ENCODE measurements around the gene KIAA1328.

The KIAA1328 gene

DNA sequence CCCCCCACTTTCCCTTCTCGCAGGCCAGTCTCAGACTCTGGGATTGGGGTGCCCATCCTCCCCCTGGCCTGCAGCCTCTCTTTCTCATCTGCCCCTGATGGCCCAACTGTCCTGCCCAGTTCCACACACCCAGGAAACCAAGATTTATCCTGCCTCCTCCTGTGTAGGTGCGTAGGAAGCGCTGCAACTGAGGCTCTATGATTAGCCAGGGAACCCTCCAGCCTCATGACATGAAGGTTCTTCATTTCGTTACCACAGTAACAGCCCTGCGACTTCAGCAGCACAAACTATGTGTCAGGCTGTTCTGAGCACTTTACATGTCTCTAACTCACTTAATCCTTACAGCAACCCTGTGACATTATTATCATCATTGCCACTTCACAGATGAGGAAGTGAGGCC is 430.8 kb downstream of the KIAA1328 start:
- no peak for DNase-seq

DNA sequence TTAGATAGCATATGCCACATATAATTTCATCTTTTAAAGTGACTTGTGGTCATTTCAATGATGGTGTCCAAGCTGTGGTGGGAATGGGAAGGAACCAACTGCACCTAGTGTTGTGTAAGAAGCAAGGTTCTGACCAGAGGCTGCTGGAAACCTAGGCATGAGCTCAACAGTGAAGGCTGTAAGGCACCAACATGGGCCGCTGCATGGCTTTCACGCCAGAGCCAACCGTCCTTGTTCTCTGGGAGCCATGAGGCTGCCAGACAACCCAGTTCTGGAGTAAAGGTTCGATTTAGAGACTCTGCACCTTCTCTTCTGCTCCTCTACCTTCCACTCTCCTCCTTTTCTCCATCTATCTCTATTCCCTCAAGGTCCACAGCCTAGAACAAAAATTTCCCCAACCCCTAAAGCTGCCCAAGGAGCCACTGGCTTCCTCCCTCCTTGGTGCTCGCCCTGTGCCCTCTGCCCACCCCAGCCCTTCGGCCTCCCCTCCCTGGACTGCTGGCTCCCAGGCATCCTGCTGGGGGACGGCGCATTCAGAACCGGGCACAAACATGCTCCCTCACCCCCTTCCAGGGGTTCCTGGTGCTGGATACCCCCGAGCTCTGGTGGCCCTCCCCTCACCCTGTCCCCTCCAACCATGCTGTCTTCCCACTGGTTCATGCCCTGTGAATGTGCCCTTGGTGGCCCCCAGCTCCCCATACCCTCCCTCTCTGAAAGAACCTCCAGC is 431.6 kb downstream of the KIAA1328 start:
- DNase-seq, result no peak

DNA sequence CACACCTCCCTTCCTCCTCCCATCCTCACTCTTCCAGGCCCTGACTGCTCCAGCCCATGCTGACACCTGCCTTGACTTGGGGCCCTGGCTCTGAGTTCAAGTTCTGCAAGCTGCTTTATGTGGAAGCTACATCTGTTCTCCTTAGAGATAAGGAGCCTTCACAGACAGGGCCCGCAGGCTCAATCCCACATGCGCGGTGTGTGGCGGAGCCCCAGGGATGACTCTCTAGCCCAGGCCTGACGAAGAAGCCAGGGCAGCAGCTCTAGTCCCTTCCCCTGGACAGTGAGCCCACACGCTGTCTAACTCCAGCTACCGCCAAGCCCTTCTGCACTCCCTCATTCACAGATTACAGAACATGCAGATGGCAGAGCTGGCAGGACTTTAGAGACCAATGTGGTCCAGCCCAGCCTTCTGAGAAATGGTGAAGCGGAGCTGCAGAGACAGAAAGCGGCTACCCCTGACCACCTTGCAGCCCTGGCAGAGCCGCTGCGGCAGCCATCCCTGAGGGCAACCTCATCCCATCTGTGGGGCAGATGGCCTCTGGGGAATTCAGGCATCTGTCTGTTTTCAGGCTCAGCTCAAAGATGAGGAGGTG is 432.4 kb downstream of the KIAA1328 start:
- no peak for DNase-seq

DNA sequence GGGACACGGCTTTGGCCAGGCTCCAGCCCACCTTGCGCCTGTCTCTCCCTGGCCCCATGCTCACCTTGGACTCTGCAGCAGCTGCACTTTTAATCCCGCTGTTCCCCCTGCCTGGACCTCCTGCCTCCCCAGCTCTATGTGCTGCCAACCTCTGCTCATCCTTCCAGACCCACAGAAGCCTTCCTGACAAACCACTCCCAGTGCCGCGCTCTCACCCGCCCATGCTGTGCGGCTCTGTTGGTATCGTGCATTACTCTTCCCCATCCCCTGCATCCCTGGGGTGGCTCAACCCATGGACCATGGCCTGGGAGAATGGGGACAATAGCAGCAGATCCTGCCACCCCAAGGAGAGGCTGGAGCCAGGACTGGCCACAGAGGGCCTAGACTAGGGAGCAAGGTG is 433.1 kb downstream of the KIAA1328 start:
- DNase-seq, result no peak

DNA sequence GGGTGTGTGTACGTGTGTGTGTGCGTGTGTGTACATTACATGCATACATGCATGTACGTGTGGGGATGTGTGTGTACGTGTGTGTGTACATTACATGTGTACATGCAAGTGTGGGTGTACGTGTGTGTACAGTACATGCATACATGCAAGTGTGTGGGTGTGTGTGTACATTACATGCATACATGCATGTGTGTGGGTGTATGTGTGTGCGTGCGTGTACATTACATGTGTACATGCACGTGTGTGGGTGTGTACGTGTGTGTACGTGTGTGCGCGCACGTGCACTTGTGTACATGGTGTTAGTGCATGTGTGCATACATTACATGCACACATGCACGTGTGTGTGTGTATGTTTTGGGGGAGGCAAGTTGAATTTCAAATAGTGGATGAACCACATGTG is 436.0 kb downstream of the KIAA1328 start:
- no peak for DNase-seq

DNA sequence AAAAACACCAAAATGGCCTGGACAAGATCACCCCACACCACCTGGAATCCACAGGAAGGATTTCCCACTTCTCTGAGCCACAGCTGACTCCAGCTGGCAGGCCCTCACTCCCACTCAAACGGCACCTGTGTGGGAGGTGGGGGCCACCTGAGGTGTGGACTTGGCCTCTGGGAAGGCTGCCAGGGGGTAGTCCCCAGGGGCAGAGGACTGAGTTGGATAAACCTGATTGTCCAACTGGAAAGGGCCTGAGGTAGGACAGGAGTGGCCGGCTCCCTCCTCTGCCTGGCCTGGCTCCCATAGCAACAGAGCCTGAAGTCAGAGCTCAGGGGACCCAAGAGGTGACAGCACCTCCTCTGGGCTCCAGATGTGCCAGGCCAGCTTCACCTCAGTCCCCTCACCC is 436.5 kb downstream of the KIAA1328 start:
- no peak for DNase-seq

DNA sequence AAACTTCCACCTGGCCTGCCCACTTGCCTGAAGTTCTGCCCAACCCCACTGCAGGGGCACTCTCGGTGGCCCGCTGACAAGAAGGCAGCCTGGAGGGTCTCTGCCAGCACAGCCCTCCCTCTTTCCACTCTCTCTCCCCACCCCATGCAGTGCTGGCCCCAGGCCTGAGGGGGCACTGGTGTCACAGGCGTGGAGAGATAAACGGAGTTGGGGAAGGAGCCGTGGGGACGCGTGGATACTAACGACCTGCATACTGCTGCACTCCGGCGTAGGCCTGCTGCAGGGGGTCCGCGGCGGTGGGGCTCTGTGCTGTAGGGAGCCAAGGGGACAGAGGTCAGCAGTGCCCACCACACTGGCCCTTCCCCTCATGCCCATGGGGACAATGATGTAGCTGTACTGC is 437.4 kb downstream of the KIAA1328 start:
- DNase-seq, result no peak

DNA sequence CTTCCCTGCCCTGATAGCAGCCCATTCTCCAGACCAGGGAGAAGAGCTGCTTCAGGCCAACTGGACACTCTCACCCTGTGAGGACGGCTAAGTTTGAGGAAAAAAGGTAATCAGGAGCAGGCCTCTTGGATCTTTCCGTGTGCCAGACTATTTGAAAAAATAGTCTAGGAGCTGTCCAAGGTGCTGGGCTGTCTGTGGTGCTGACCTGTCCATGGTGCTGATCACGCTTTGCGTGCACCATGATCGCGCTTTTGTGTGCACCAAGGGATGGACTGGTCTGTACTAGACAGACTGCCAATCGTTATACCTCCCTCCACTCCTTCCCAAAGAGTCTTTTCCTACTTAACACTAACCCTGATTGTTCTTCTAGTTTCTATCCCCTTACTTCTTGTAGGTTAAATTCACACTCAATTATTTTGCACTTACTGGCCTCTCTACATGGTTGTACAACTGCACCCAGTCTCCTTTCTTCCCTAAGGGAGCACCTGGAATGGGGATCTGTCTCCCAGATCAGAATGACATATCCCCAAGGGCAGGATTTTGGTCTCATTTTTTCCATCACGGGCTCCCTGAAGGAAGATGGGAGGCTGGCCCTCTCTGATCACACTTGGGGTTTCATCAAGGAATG is 441.2 kb downstream of the KIAA1328 start:
- DNase-seq, result no peak

DNA sequence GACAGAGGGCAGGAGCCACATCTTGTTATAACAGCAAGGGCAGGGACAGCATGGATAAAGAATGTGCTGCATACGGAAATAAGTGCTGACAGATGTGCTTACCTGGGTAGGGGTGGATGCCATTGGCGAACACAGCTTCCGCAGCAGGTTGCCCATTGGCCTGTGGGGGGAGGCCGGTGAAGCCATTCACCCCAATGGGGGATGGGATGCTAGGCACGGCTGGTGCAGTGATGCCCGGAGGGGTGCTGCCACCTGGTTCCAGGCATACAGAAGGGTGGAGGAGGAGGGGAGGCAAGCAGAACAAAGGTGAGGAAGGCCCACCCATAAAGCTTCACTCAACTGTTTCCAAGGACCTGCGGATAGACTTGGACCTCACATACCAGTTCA is 441.7 kb downstream of the KIAA1328 start:
- no peak for DNase-seq

DNA sequence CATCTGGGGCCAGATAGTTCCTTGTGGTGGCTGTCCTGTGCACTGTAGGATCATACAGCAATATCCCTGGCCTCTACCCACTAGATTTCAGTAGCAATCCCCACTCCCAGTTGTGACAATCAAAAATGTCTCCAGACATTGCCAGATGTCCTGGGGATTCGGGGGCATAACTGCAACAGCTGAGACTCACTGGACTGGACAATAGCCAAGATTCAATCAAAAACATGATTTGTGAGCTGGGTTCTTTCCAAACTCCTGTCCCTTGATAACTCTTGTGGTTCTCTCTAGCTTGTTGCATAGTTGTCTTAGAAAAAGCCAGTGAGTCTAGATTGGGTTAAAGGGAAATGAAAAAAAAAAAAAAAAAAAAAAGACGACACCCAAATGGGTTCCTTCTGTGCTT is 443.3 kb downstream of the KIAA1328 start:
- DNase-seq, result no peak

DNA sequence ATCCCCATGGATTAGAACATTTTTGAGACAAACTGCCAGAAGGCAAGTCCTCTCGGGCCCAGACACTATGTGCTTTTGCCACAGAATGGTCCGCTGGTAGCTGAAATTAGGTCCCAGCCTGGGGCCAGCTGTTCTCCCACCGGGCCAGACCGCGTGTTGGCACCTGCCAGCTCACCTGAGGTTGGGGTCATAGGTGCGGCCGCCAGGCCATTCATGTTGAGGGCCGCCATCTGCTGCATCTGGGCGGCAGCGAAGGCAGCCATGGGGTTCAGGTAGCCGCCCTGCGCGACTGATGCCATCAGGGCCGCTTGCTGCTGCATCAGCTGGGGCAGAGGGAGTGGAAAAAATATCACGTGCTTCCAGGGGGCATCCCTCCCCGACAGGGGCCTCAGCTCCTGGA is 443.9 kb downstream of the KIAA1328 start:
- no peak for DNase-seq

DNA sequence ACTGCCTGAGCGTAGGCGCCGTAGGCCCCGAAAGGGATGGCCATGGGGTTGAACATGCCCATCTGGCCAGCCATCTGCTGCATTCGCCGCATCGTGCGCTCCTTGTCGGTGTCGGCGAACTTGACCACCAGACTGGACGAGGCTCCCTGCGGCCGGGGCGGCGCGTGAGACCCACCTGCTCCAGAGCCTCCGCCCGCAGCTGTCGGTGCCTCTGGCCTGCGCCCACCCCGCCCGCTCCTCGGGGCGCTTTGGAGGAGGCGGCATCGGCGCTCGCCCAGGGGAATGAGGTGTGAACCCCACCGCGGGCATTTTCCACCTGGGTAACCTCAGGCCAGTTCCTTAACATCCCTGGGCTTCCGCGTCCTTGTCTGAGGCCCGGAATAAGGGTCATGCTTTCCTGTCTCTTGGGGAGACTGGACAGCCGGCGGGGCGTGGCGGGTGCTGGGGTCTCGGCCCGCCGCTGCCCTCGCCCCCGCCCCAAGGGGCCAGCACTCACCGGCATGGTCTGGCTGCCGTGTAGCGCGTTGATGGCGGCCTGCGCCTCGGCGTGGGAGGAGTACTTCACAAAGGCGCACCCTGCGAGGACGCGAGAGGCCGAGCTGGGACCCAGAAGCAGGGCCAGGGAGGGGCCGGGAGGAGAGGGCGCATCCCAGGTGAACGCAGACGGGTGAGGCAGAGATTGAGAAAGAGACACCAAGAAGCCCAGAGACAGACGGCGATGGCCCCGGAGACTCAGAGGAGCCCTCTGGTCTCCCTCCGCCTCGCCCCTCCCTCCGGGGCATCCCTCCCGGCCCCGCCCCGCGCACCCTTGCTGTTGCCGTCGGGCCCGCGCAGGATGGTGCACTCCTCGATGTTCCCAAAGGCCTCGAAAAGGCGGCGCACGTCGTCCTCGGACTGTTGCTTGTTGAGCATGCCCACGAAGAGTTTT is 445.6 kb downstream of the KIAA1328 start:
- no peak for DNase-seq

DNA sequence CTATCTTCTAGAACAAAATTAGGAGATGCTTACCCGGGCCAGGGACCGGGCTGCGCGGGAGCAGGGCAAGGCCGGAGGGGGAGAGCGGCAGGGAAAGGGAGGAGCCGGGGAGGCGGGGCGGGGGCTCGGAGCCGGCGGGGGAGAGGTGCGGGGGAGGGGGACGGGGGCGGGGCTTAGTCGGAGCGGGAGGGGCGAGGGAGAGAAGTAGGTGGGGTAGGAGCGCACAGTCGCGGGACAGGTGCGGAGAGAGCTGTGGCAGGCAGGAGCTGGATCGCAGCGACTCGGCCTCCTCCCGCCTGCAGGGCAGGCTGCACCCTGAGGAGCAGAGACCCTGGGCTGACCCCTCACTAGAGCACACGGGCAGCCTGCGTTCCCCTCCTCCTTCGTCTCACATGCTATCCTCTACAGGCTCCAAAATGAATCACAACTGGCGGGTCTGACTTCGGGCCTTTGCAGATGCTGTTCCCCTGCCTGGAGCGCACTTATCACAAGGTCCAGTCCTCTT is 446.4 kb downstream of the KIAA1328 start:
- DNase-seq, result no peak

DNA sequence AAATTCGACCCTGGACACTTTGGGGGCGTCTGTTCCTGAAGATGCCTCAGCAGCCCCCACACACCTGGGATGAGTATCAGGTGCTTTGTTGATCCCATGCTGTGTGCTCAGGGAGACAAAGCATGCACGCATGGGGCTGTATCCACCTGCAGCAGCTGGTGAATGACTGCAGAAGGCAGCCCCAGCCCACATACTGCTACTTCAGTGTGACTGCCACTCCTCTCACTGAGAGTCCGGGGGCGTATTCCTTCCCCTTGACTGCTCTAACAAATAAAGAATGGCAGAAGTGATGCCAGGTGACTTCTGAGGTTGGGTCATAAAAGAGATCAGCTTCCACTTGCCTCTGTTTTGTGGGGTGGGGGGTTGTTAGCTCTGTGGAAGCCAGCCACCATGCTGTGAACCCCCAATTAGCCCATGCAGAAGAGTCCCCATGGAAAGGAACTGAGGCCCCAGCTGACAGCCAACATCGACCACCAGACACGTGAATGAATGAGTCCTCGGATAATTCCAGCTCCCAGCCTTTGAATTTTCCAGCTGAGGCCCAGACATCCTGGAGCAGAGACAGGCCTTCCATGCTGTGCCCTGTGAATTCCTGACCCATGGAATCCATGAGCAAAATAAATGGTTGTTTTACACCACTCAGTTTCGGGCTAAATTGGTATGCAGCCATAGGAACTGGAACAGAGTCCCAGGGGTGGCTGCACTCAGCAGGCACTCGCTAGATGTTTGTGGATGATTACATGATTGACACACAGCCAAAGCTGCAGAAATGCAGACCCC is 447.4 kb downstream of the KIAA1328 start:
- no peak for DNase-seq

DNA sequence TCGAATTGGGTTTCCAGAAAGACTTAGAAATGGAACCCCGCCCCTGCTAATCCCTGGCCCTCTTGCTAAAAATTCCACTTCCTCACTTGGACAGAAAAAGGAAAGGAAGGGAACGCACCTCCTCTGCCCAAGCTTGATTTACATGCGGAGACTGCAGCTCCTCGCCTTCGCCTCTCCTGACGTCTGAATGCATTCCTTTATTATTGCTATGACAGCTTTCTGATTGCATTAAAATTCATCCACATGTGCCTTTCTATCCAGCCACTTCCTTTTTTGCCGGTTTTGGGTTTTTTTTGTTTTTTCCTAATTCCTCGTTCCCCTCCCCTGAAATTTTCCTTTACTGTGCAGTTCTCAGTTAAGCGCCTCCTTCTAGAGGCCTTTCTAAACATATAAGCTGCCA is 448.9 kb downstream of the KIAA1328 start:
- no peak for DNase-seq
